Measurements from ENCODE around the gene DIPK1A.

Gene DIPK1A

DNA sequence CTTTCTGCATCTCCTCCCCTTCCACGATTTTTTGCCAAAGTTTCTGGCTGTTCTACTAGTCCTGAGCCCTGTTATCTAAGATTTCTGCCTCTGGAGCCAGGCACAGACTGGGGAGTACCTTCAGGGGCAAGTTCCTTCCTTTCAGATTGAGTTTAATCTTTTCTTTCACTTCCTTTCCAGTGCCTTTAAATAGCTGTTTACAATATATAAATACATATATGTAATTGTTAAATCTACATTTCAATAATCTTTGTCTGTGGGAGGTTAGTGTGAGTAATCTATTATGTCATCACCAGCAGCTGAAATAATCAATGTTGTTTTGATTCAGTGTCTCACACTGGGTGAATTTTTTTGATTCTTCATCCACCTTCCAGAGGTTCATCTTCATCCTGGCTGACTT, 31.8 kb downstream of the DIPK1A start:
- no peak overlapping the region for H3K9ac ChIP-seq (ENCODE audit: low read length)
- H3K9me2 ChIP-seq (replicated peaks; ENCODE audit: insufficient read depth, low read length) = no peaks in the 10 kb centered on the region
- no peaks in the 10 kb centered on the region for H3K27me3 ChIP-seq (replicated peaks; ENCODE audit: insufficient read depth, low read length)
- peaks cover 10% of the 10 kb centered on the region; the same call in 1 of the 2 replicates for H3F3A ChIP-seq (ENCODE audit: insufficient read depth, low read length)
- no peak overlapping the region for H2AFZ ChIP-seq (ENCODE audit: low read length)
- no peak overlapping the region for H3K4me3 ChIP-seq (ENCODE audit: low read length)
- DNase-seq = no peak
- peaks cover 37% of the 10 kb centered on the region for H3K4me1 ChIP-seq (ENCODE audit: low read length)
- no peaks in the 10 kb centered on the region for H3K36me3 ChIP-seq (replicated peaks; ENCODE audit: insufficient read depth, low read length)
- H3K9me3 ChIP-seq (replicated peaks; ENCODE audit: insufficient read depth, low read length) = no peaks in the 10 kb centered on the region
- peak overlapping the region; percentile 39; the same call in 1 of the 2 replicates for H3K4me2 ChIP-seq (ENCODE audit: low read depth, low read length)
- TF ChIP-seq EZH2phosphoT487 (IDR thresholded peaks at IDR 0.05; ENCODE audit: low read length) (no peak), EZH2 (optimal IDR thresholded peaks at IDR 0.05; ENCODE audit: low read depth, low read length) (no peak)
- TF ChIP-seq, protein P1, sequence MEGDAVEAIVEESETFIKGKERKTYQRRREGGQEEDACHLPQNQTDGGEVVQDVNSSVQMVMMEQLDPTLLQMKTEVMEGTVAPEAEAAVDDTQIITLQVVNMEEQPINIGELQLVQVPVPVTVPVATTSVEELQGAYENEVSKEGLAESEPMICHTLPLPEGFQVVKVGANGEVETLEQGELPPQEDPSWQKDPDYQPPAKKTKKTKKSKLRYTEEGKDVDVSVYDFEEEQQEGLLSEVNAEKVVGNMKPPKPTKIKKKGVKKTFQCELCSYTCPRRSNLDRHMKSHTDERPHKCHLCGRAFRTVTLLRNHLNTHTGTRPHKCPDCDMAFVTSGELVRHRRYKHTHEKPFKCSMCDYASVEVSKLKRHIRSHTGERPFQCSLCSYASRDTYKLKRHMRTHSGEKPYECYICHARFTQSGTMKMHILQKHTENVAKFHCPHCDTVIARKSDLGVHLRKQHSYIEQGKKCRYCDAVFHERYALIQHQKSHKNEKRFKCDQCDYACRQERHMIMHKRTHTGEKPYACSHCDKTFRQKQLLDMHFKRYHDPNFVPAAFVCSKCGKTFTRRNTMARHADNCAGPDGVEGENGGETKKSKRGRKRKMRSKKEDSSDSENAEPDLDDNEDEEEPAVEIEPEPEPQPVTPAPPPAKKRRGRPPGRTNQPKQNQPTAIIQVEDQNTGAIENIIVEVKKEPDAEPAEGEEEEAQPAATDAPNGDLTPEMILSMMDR (IDR thresholded peaks at IDR 0.05; ENCODE audit: low read length) = no peak
- no peaks in the 10 kb centered on the region for H4K20me1 ChIP-seq (ENCODE audit: insufficient read depth, low read length)
- no peak overlapping the region for H3K27ac ChIP-seq (ENCODE audit: low read length)
- peaks cover 66% of the 10 kb centered on the region for H3K79me2 ChIP-seq (ENCODE audit: low read length)

DNA sequence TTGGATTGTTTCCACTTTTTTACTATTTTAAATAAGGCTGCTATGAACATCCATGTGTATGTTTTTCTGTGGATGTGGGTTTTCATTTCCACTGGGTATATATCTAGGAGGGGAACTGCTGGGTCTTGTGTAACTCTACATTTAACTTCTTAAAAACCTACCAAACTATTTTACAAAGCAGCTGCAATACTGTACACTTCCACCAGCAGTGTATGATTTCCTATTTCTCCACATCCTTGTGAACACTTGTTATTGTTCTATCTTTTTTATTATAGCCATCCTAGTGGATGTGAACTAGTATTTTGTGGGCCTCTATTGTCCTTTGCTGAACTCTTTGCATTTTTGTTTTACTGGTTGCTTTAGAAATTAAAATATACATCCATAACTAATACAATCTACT, 33.4 kb downstream of the DIPK1A start:
- no peaks in the 10 kb centered on the region for H3K9me3 ChIP-seq (replicated peaks; ENCODE audit: insufficient read depth, low read length)
- no peak overlapping the region for H3K27ac ChIP-seq (ENCODE audit: low read length)
- H3K9me2 ChIP-seq (replicated peaks; ENCODE audit: insufficient read depth, low read length) = no peaks in the 10 kb centered on the region
- H3K36me3 ChIP-seq (replicated peaks; ENCODE audit: insufficient read depth, low read length) = no peaks in the 10 kb centered on the region
- no peak overlapping the region for H3K4me2 ChIP-seq (ENCODE audit: low read depth, low read length)
- H2AFZ ChIP-seq (ENCODE audit: low read length) = no peak overlapping the region
- peaks cover 4% of the 10 kb centered on the region; the same call in 1 of the 2 replicates for H3F3A ChIP-seq (ENCODE audit: insufficient read depth, low read length)
- no peak overlapping the region for H3K9ac ChIP-seq (ENCODE audit: low read length)
- peaks cover 57% of the 10 kb centered on the region for H3K79me2 ChIP-seq (ENCODE audit: low read length)
- no peaks in the 10 kb centered on the region for H4K20me1 ChIP-seq (ENCODE audit: insufficient read depth, low read length)
- TF ChIP-seq EZH2 (optimal IDR thresholded peaks at IDR 0.05; ENCODE audit: low read depth, low read length) (no peak), EZH2phosphoT487 (IDR thresholded peaks at IDR 0.05; ENCODE audit: low read length) (no peak)
- TF ChIP-seq, protein P1 (IDR thresholded peaks at IDR 0.05; ENCODE audit: low read length) = no peak
- H3K4me1 ChIP-seq (ENCODE audit: low read length) = peaks cover 23% of the 10 kb centered on the region
- no peak overlapping the region for H3K4me3 ChIP-seq (ENCODE audit: low read length)
- no peaks in the 10 kb centered on the region for H3K27me3 ChIP-seq (replicated peaks; ENCODE audit: insufficient read depth, low read length)
- no peak for DNase-seq

DNA sequence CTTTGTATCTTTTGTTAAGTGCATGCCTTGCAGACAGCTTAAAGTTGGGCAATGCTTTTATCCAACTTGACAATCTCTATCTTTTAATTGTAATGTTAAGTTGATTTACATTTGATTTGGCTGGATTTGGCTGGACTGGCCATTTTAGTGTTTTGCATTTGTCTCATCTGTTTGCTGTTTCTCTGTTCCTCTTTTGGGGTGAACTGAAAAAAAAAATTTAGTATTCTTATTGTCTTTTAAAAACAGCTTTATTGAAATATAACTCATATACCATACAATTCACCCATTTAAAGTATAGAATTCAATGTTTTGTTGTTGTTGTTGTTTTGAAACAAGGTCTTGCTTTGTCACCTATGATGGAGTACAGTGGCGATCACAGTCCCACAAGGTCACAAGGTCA, 34.4 kb downstream of the DIPK1A start:
- Histone ChIP-seq H3K4me2 (ENCODE audit: low read depth, low read length) (no peak overlapping the region), H3K9me3 (replicated peaks; ENCODE audit: insufficient read depth, low read length) (no peaks in the 10 kb centered on the region), H3K9me2 (replicated peaks; ENCODE audit: insufficient read depth, low read length) (no peaks in the 10 kb centered on the region), H3K27me3 (replicated peaks; ENCODE audit: insufficient read depth, low read length) (no peaks in the 10 kb centered on the region), H3K79me2 (ENCODE audit: low read length) (peaks cover 51% of the 10 kb centered on the region), H3K9ac (ENCODE audit: low read length) (no peak overlapping the region), H3K4me1 (ENCODE audit: low read length) (peaks cover 17% of the 10 kb centered on the region), H3K36me3 (replicated peaks; ENCODE audit: insufficient read depth, low read length) (no peaks in the 10 kb centered on the region), H2AFZ (ENCODE audit: low read length) (no peak overlapping the region), H3K4me3 (ENCODE audit: low read length) (no peak overlapping the region), H4K20me1 (ENCODE audit: insufficient read depth, low read length) (no peaks in the 10 kb centered on the region), H3K27ac (ENCODE audit: low read length) (no peak overlapping the region), H3F3A (ENCODE audit: insufficient read depth, low read length) (no peaks in the 10 kb centered on the region)
- TF ChIP-seq, protein P1 (IDR thresholded peaks at IDR 0.05; ENCODE audit: low read length) = no peak
- no peak for TF ChIP-seq EZH2 (optimal IDR thresholded peaks at IDR 0.05; ENCODE audit: low read depth, low read length)
- no peak for DNase-seq
